GM18867 (cell line): ENCODE data around the gene MAEA.
A peak's percentile ranks its signal among the peaks of the same experiment; 100 is the strongest.

ENCODE experiments used
- ATAC-seq: cut with Tn5 transposase; IDR thresholded peaks from one replicate; pipeline ENCODE4 v1.9.1; 2021; ENCODE audit warnings: mild to moderate bottlenecking, moderate library complexity; ENCODE audit not compliant: unreplicated experiment

MAEA gene

DNA sequence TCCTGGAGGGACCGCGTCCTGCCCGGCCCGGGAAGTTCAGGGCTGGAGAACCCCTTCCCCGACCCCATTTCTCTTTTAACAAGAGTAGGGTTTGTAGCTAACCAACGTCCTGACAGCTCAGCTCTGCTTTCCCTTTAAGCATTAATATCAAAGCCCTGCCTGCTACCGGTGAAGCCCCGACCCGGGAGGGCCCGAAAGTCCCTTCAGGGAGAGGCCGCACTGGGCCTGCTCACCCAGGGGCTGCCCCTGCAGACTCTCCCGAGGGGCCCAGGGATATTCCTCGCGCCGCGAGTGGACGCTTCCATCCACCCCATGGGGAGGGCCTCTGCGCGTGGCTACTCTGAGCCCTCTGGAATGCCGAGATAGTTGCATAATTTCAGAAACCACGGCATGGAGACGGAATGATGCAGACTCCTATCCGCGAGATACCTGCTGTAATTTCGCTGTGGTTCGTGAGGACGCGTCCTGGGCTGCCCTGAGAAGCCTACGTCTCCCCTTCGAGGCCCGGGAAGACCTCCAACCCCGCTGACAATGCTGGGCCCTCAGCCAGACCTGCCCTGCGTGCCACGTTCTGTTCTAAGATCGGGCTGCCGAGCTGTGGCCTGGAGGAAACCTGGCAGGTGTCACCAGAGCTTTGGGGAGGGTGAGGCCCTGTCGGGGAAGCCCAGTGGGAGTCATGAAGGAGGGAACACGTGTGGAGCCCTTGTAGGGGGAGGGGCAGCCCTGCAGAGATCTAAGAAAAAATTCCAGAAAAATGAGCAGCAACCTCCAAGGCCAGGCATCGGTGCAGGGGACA is 39.8 kb upstream of the MAEA start:
- peak; percentile 3 for ATAC-seq

GRCh38 chr4:1250527-1250812 is 39.2 kb upstream of the MAEA start:
- no peak for ATAC-seq

- ATAC-seq: no peak
Measured at GRCh38 chr4:1250921-1251772, 38.5 kb upstream of the MAEA start.

DNA sequence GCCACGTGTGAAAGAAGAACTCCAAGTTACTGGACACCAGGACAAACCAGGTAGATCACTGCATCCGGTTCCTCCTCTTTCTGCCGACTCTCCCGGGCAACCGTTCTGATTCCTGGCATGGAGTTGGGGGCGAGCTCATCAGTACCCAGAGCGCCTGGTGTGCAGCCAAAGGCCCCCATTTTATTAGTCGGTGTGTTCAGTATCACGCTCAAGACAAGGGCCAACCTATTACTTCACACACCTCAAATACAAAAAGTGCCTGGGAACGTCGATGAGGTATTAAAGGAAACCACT is 38.0 kb upstream of the MAEA start:
- ATAC-seq: no peak

DNA sequence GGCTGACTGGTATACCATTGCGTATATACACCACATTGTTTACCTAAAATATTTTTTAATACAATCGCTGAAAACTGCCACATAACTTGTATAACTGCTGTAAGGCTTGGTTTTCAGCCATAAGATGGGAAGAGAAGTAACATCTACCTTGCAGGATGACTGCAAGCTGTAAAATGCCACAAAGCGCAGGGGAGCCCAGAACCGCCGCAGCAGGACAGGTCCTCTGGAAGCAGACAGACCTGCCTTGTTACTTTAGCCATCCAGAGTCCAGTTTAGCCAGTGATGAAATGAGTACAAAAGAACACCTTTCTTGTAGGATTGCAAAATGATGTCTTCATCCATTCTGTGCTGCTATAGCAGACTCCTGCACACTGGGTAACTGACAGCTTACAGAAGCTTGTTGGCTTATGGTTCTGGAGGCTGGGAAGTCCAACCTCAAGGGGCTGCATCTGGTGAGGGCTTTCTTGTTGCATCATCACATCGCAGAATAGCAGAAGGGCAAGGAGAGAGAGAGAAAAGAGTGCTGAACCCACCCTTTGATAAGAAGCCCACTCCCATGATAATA is 36.7 kb upstream of the MAEA start:
- ATAC-seq: no peak

DNA sequence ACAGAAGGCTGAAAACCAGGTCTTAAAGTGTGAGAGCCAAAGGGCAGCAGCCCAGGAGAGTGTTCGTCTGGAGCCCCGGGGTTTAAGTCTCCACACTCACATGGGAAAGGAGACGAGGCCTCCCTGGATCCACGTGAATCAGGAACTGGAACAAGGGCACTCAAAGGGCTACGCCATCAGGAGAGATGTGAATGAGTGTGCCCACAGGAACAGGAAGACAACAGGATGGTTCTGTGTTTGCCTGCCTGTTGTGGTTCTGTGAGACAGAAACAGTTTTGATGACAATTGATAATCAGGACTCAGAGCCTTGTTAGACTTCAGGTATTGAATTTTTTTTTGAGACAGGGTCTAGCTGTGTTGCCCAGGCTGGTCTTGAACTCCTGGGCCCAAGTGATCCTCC is 35.9 kb upstream of the MAEA start:
- no peak for ATAC-seq

GRCh38 chr4:1255151-1255550 is 34.5 kb upstream of the MAEA start:
- no peak for ATAC-seq

- no peak for ATAC-seq
Measured at GRCh38 chr4:1255699-1256098, 34.0 kb upstream of the MAEA start.

DNA sequence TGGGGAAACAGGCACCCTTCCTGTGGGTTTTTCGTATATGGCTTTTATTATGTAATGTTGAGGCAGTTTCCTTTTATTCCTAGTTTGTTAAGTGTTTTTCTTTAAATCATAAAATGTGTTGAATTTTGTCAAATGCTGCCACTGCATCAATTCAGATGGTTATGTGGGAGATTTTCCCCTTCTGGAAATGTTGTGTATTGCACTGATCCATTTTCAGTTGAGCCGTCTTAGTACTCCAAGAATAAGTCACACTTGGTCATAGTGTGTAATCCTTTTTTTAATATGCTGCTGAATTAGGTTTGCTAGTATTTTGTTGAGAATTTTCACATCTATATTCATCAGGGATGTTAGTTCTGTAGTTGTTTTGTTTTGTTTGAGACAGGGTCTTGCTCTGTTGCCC is 31.2 kb upstream of the MAEA start:
- no peak for ATAC-seq

- ATAC-seq: no peak
Measured at GRCh38 chr4:1259966-1260365, 29.7 kb upstream of the MAEA start.

DNA sequence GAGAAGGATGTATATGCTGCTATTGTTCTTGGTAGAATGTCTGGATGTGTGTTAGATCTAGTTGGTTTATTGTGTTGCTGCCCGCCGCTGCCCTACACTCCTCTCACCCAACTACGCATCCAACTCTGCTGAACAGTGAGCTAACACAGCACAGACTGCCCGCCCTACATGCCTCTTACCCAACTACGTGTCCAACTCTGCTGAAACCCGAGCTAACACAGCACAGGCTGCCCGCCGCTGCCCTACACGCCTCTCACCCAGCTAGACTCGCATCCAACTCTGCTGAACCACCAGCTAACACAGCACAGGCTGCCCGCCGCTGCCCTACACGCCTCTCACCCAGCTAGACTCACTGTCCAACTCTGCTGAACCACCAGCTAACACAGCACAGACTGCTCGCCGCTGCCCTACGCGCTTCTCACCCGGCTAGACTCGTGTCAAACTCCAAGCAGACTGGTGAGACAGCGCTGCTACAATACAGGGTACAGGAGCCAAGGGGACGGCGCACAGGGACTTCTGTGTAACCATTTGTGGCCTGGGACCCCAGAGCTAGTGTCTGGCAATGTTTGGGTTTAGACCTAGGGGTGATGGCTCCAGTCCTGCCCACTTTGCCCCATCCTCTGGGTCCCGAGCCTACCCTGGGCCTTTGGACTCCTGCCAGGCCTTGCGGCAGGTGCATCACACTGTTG is 29.1 kb upstream of the MAEA start:
- ATAC-seq: no peak

DNA sequence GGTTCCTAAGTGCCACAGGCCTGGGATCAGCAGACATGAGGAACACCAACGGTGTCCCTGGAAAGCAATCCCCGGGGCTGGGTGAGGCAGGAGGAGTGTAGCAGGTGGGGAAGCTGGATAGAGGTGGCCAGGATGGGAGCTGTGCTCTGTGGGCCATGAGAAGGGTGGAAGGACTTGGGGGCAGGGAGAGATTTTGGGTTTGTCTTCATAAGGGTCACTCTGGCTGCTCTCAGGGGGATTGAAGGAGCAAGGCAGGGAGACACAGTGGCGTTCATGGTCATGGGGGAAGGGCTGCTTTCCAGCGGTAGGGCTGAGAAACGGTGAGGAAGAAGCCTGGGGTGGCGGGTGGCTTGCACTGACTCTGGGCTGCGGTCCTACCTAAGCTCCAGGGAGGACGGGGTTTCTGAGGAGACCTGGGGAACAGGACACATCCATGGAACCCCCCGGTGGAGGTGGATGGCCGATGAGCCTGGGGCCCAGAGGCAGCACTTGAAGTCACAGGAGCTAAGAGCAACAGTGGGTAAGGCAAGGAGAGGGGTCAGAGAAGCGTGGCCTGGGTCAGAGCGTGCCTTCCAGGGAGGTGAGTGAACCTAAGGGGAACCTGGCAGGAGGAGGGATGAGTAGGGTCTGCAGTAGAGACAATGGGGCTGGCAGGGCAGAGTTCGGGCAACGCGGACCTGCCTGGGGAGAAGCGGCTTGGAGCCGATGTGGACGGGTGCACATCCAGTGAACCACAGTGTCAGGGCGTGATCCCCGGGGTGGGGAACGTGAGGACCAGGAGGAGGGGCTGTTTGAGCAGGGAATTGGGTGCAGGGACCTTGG is 28.4 kb upstream of the MAEA start:
- no peak for ATAC-seq

- ATAC-seq: no peak
Measured at GRCh38 chr4:1264942-1265341, 24.7 kb upstream of the MAEA start.

DNA sequence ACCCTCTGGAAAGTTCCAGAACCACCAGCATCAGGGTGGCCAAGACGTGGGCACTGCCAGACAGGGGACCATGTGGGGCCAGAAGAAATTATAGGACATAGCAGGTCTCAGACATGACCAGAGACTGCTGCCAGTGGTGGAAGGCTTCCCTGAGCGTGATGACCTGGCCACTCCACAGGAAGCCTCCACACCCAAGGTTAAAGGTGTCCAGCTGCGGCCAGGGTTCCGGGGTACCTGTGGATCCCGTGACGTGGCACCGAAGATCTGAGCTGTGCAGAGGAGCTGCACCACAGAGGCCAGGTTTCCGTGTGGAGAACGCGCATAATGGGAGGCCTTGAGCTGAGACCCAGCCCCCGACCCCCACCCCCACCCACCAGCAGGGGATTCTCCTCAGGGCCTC is 24.3 kb upstream of the MAEA start:
- no peak for ATAC-seq

- no peak for ATAC-seq
Measured at GRCh38 chr4:1266881-1267763, 22.6 kb upstream of the MAEA start.

DNA sequence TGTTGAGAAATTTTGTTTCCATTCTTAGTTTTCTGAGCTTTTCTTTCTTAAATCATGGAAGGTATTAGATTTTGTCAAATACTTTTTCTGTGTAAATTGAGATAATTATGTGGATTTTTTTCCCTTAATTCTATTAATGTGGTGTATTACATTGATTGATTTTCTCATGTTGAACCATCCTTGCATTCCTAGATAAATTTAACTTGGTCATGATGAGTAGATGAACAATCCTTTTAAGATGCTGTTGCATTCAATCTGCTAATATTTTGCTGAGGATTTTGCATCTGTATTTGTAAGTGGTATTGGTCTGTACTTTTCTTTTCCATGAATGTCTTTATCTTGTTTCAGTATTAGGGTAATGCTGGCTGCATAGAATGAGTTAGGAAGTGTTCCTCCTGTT is 20.5 kb upstream of the MAEA start:
- no peak for ATAC-seq

DNA sequence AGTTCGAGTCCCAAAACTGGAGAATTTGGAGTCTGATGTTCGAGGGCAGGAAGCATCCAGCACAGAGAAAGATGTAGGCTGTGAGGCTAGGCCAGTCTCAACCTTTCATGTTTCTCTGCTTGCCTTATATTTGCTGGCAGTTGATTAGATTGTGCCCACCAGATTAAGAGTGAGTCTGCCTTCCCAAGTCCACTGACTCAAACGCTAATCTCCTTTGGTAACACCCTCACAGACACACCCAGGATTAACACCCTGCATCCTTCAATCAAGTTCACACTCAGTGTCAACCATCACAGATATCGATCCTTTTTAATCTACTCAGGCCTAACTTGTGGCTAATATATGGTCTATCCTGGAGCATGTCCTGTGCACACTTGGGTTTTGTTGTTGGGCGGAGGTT is 18.0 kb upstream of the MAEA start:
- ATAC-seq: no peak

GRCh38 chr4:1274871-1275270 is 14.8 kb upstream of the MAEA start:
- ATAC-seq: no peak

- ATAC-seq: no peak
Measured at GRCh38 chr4:1276984-1277383, 12.7 kb upstream of the MAEA start.
